ENCODE data around the gene HPCAL1. TPM values are rescaled to one million over a fixed set of nuclear protein-coding genes. Genes with fewer than 3 reads are reported as not detected.

Gene HPCAL1
- total and polyA plus RNA-seq, 2 of the 8 experiments (the other 6 are each of a cell fraction or from before 2014, with no cell fraction given): 5.8 to 8.6 TPM

DNA sequence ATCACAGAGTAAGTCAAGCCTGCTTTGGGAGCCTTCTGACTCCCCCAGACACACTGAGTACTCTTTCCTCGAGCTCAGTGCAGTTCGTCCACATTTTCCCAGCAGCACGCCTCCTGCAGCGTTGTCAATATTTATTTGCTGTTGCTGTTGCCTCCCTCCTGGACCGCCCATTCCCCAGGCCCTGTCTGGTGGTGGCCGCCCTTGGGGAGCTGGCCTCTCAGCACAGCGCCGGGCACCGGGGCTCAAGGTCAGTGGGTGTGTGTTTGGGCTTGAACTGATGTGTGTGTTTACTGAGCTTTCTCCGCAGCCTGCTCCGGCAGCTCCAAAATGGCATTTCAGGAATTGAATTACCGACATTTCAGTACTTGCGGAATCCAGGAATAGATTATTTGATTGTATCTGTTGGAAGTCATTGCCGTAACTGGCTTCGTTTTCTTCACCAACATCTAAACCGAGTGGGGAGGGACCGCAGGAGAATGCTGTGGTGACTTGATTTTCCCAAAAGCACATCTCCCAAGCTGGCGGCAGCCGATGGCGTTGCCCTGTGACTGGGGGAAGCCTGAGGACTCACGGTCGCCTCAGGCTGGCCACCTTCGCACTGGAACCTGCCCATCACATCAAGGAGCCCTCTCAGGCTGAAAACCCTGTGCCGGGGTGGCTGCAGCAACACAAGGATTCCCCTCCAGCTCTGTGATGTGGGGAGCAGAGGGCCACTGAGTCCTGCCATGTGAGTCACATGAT, 66.0 kb downstream of the HPCAL1 start (continued):
- no peak for TF ChIP-seq SAP30 (IDR thresholded peaks at IDR 0.05; ENCODE audit: insufficient read depth, insufficient replicate concordance, low read length)
- TF ChIP-seq NRF1 (IDR thresholded peaks at IDR 0.05; ENCODE audit: low read depth, low read length): no peak
- TF ChIP-seq, protein P1, sequence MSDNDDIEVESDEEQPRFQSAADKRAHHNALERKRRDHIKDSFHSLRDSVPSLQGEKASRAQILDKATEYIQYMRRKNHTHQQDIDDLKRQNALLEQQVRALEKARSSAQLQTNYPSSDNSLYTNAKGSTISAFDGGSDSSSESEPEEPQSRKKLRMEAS (IDR thresholded peaks at IDR 0.05): no peak
- TF ChIP-seq ZNF274 (IDR thresholded peaks at IDR 0.05; ENCODE audit: borderline replicate concordance, extremely low read depth, low read length): no peak
- TF ChIP-seq EGR1 (IDR thresholded peaks at IDR 0.05; ENCODE audit: borderline replicate concordance, low read depth, low read length): no peak
- TF ChIP-seq CHD2 (IDR thresholded peaks at IDR 0.05; ENCODE audit: low read length): no peak
